Natural killer cell (primary cell): ENCODE measurements around the gene SLC25A22. TPM values are rescaled to one million over a fixed set of nuclear protein-coding genes. Genes with fewer than 3 reads are reported as not detected.

Source experiments
- ATAC-seq, 3 donors: fragments of 150-1000 bp in 2 of 3; fragments of 200-7000 bp in 1 of 3; cut with Tn5 transposase; 1 replicate in 1 of 3; 2 replicates in 2 of 3; pipeline ENCODE4 v1.10.0; 2021; ENCODE audit warnings: mild to moderate bottlenecking in 2 of 3, moderate library complexity in 2 of 3
- DNase-seq, 2 donors: peaks; one replicate each; pipeline versions ENCODE4 v3.0.0 to v3.0.0-alpha.2; 2013 to 2021; ENCODE audit warnings: mixed read lengths in 1 of 2
- H3K27ac ChIP-seq: one replicate; pipeline ENCODE4 v1.5.1; 2013; ENCODE audit warnings: mild to moderate bottlenecking, low read length
- H3K27me3 ChIP-seq: one replicate; pipeline ENCODE4 v1.6.1; 2013; ENCODE audit warnings: low read length; ENCODE audit not compliant: control insufficient read depth, insufficient read depth
- H3K36me3 ChIP-seq: one replicate; pipeline ENCODE4 v1.6.1; 2013; ENCODE audit warnings: low read length; ENCODE audit not compliant: control insufficient read depth, insufficient read depth
- H3K4me1 ChIP-seq: one replicate; pipeline ENCODE4 v1.6.1; 2013; ENCODE audit warnings: low read length; ENCODE audit not compliant: control insufficient read depth, insufficient read depth
- H3K4me3 ChIP-seq: one replicate; pipeline ENCODE4 v1.5.1; 2013; ENCODE audit warnings: low read length
- H3K9me3 ChIP-seq: one replicate; pipeline ENCODE4 v1.6.1; 2013; ENCODE audit warnings: low read length; ENCODE audit not compliant: control insufficient read depth, insufficient read depth
- H3K27ac Mint-ChIP-seq, 2 donors: one replicate each; pipeline ENCODE4 v1.8.0; 2022; ENCODE audit warnings: mild to moderate bottlenecking in 2 of 2, mixed read lengths in 2 of 2, moderate library complexity in 1 of 2
- H3K27me3 Mint-ChIP-seq, 2 donors: one replicate each; pipeline ENCODE4 v1.8.0; 2022; ENCODE audit warnings: low read depth in 2 of 2, mixed read lengths in 2 of 2
- H3K36me3 Mint-ChIP-seq: one replicate; pipeline ENCODE4 v1.8.0; 2022; ENCODE audit warnings: mixed read lengths
- H3K4me1 Mint-ChIP-seq, 2 donors: one replicate each; pipeline ENCODE4 v1.8.0; 2022; ENCODE audit warnings: mixed read lengths in 2 of 2
- H3K4me3 Mint-ChIP-seq: one replicate; pipeline ENCODE4 v1.8.0; 2022; ENCODE audit warnings: mild to moderate bottlenecking, moderate library complexity, mixed read lengths
- H3K9me3 Mint-ChIP-seq, 2 donors: one replicate each; pipeline ENCODE4 v1.8.0; 2022; ENCODE audit warnings: mixed read lengths in 2 of 2
- CTCF ChIP-seq: fragments of 200-600 bp; IDR thresholded peaks from one replicate; pipeline ENCODE4 v1.8.0; 2022; ENCODE audit warnings: antibody characterized with exemption
- WGBS: methylation state at CpG from one replicate; pipeline ENCODE4 v1.1.7; 2013; ENCODE audit warnings: missing lambda C conversion rate; ENCODE audit not compliant: insufficient coverage; 5-methylcytosine and 5-hydroxymethylcytosine counted together
- intact Hi-C: fragments of 100-400 bp; cut with micrococcal nuclease; formaldehyde crosslinking; loops from one replicate; pipeline ENCODE4 v1.14.2; 2022
- total RNA-seq, 4 donors: library from RNA; stranded (reverse); fragments of 120-200 nt in 1 of 4; gene quantifications; one replicate each; pipeline versions ENCODE4 v1.2.3 to v1.2.4, GENCODE V29; 2013 to 2022

SLC25A22 gene
- total RNA-seq, 3 donors from 2014 or later (not counting 1 experiment from before 2014, with no cell fraction given), result 22.8 to 34.6 (median 31.5) TPM

GRCh38 chr11:763073-763463, 35.0 kb downstream of the SLC25A22 start:
- intact Hi-C loops, result no loop called here
- Mint-ChIP-seq H3K27me3 (no peaks in the 10 kb centered on the region), H3K36me3 (no peaks in the 10 kb centered on the region), H3K4me1 (no peaks in the 10 kb centered on the region), H3K9me3 (no peaks in the 10 kb centered on the region), H3K27ac (no peak overlapping the region), H3K4me3 (no peak overlapping the region)
- Histone ChIP-seq H3K36me3 (peaks cover 51% of the 10 kb centered on the region), H3K4me3 (no peak overlapping the region), H3K27ac (no peak overlapping the region), H3K9me3 (no peaks in the 10 kb centered on the region), H3K4me1 (no peaks in the 10 kb centered on the region), H3K27me3 (no peaks in the 10 kb centered on the region)
- ATAC-seq (no peak), DNase-seq (no peak)
- TF ChIP-seq CTCF, result no peak
- 95% methylated on average over 12 of the region's 24 CpGs for WGBS

GRCh38 chr11:762421-763072, 35.5 kb downstream of the SLC25A22 start:
- Histone ChIP-seq H3K27ac (no peak overlapping the region), H3K4me1 (no peaks in the 10 kb centered on the region), H3K4me3 (no peak overlapping the region), H3K9me3 (no peaks in the 10 kb centered on the region), H3K36me3 (peaks cover 51% of the 10 kb centered on the region), H3K27me3 (no peaks in the 10 kb centered on the region)
- peak in 1 of 2 donors; percentile 28 for DNase-seq
- no peak overlapping the region for H3K27ac Mint-ChIP-seq
- H3K4me3 Mint-ChIP-seq, result no peak overlapping the region
- H3K9me3 Mint-ChIP-seq, result no peaks in the 10 kb centered on the region
- WGBS, result 71% methylated on average over 10 of the region's 10 CpGs
- H3K4me1 Mint-ChIP-seq, result no peaks in the 10 kb centered on the region
- no peak for TF ChIP-seq CTCF
- intact Hi-C loops, result no loop called here
- ATAC-seq, result no peak
- no peaks in the 10 kb centered on the region for H3K27me3 Mint-ChIP-seq
- H3K36me3 Mint-ChIP-seq, result no peaks in the 10 kb centered on the region

GRCh38 chr11:761526-762108, 36.5 kb downstream of the SLC25A22 start:
- Histone ChIP-seq H3K36me3 (peaks cover 54% of the 10 kb centered on the region), H3K27me3 (no peaks in the 10 kb centered on the region), H3K4me1 (no peaks in the 10 kb centered on the region), H3K9me3 (no peaks in the 10 kb centered on the region), H3K27ac (no peak overlapping the region), H3K4me3 (no peak overlapping the region)
- no peaks in the 10 kb centered on the region for H3K9me3 Mint-ChIP-seq
- no peak overlapping the region for H3K27ac Mint-ChIP-seq
- no peak overlapping the region for H3K4me3 Mint-ChIP-seq
- no peaks in the 10 kb centered on the region for H3K27me3 Mint-ChIP-seq
- 93% methylated on average over 8 of the region's 8 CpGs for WGBS
- intact Hi-C loops, result no loop called here
- H3K4me1 Mint-ChIP-seq, result no peaks in the 10 kb centered on the region
- DNase-seq (no peak), ATAC-seq (no peak)
- H3K36me3 Mint-ChIP-seq, result no peaks in the 10 kb centered on the region
- TF ChIP-seq CTCF, result no peak

GRCh38 chr11:760236-760635, 37.8 kb downstream of the SLC25A22 start:
- H3K27ac Mint-ChIP-seq, result no peak overlapping the region
- intact Hi-C loops, result no loop called here
- no peaks in the 10 kb centered on the region for H3K36me3 Mint-ChIP-seq

More at GRCh38 chr11:760236-760635, 37.8 kb downstream of the SLC25A22 start:
- Mint-ChIP-seq H3K9me3 (no peaks in the 10 kb centered on the region), H3K4me3 (no peak overlapping the region), H3K27me3 (no peaks in the 10 kb centered on the region), H3K4me1 (no peaks in the 10 kb centered on the region)
- no peaks in the 10 kb centered on the region for H3K4me1 ChIP-seq
- no peak overlapping the region for H3K27ac ChIP-seq
- H3K36me3 ChIP-seq, result peaks cover 53% of the 10 kb centered on the region
- TF ChIP-seq CTCF, result no peak
- DNase-seq, result no peak
- no peak for ATAC-seq
- no peaks in the 10 kb centered on the region for H3K9me3 ChIP-seq
- no peak overlapping the region for H3K4me3 ChIP-seq
- no peaks in the 10 kb centered on the region for H3K27me3 ChIP-seq
